GM21825 (cell line): ENCODE results near the gene SCMH1.

Experiments
- ATAC-seq: cut with Tn5 transposase; IDR thresholded peaks from one replicate; pipeline ENCODE4 v1.9.1; 2021; ENCODE audit warnings: mild to moderate bottlenecking, moderate library complexity; ENCODE audit not compliant: unreplicated experiment

The SCMH1 gene

DNA sequence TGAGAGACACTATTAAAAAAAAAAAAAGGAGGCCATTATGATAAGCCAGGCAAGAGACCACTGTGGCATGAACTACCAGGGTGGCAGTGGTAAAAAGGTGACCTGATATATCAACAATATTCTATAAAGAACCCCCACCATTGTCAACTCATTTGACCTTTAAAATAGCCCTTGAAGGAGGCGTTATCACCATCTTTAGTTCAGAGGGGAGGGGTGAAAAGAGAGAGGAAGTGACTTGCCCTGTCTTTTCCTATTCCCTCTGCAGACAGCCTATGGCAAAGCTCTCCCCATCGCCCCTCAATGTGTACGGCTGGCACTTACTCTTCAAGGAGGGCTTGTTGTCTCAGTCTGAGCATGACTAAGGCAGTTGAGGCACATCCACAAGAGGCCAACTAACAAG, 208.8 kb downstream of the SCMH1 start:
- ATAC-seq, result no peak

GRCh38 chr1:41032147-41032546, 210.0 kb downstream of the SCMH1 start:
- ATAC-seq, result no peak

DNA sequence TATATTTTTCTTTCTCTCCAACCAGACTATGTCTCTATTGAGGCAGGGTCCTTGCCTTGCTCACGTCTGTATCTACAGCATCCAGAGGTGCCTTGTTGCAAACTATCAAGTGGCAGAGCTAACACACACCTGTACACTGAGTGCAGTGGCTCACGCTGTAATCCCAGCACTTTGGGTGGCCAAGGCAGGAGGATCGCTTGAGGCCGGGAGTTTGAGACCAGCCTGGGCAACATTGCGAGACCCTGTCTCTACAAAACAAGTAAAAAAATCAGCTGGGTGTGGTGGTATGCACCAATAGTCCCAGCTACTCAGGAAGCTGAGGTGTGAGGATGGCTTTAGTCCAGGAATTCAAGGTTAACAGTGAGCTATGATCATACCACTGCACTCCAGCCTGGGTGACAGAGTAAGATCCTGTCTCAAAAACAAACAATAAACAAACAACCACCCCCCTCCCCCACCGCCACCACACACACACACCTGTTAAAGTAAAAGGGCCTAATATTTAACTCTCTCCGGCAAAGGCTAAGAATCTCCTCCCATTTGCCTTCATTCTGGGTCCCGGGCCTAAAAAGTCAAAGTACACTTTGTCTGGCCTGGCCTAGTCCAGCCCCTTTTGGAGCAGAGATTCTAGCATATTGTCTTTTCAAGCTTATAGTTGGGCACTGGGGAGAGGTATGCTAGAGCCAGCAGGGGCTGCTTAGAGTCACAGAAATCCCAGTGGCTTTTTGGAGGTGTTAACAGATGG, 211.1 kb downstream of the SCMH1 start:
- ATAC-seq, result no peak

DNA sequence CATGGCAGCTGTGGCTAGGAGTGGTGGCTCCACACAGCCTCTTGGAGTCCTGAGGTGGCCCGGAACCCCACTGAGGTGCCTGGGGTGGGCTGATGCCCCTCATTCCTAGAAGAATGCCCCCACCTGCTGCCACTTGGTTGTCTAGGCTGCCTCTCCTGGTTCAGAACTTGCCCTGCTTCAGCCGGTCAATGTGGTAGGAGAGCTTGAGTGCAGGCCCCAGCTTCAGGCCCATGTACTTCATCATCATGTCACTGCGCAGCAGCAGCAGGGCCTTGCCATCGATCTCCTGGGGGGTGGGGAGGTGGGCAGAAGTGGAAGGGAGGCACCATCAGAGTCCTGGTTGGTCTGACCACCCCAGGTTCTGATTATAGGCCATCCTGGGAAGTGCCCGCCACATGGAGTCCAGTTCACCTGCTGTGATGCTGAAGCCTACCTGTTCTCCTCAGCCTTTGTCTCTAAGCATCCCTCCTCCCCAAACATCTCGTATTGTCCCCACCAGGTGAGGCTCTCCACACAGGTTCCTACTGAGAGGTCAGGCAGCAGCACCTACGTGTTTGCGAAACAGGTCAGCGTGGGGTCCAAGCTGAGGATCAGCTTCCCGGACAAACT, 214.0 kb downstream of the SCMH1 start:
- ATAC-seq, result no peak

DNA sequence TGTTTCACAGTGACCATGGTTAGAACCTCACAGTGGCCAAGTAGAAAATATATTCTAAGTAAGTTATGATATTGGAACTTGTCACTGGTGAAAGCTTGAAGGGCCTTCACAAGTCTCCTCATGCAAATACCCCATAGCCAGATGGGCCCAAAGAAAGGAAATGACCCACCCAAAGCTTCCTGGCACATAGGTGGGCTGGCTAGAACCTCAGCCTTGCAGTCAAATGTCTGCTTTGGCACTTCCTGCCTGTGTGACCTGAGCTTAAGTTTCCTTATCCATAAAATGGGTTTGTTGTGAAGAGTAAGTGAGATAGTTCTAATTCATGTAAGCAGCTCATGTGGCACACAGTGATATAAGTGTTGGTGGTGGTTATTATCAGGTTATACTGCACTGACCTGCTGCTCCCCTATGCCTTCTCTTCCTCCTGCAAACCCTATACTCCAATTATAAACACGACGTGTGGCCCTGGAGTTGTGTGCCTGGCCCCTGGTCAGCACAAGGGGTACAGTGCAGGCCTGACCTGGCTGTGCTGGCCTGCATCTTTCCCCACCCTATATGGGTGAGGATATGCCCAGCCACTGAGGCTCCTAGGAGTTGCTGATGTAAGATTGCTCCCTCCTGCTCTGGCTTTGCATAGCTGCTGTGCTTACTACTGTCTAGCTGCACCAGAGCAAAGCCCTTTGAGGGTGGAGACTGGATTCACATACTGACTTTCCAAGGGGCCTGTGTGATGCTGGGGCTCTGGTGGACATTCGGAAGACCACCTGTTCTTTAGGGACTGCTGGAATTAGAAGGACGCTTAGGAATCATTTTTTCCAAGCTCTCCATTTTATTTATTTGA, 215.9 kb downstream of the SCMH1 start:
- no peak for ATAC-seq

- ATAC-seq, result no peak
These were observed 217.2 kb downstream of the SCMH1 start for GRCh38 chr1:41024953-41025352.

- ATAC-seq, result no peak
These were observed 218.7 kb downstream of the SCMH1 start for GRCh38 chr1:41023279-41023990.

GRCh38 chr1:41022424-41022823, 219.7 kb downstream of the SCMH1 start:
- no peak for ATAC-seq

GRCh38 chr1:41021526-41022308, 220.4 kb downstream of the SCMH1 start, which contains the start of gene SLFNL1:
Gene SLFNL1, minus strand, starts transcription at chr1:41021725. Its CDS starts 1,065 bp downstream, at chr1:41020660.
- ATAC-seq, result no peak

DNA sequence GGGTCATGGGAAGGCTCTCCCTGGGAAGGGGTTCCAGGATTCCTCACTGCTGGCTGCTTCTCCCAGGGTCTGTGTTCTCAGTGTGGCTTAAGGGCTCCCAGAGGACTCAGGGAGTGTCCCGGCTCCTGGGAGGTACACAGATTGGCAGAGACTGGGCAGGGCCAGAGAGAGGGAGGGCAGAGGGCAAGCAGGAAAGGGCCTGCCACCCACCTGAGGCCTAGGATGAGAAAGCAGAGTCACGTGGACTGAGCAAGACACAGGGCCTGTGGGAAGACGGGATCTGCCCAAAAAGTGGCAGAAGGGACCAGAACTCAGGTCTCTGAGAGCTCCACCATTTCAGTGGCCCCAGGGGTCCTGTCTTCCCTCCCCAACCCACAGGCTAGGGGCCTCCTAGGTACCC, 221.5 kb downstream of the SCMH1 start:
- no peak for ATAC-seq

- no peak for ATAC-seq
These were observed 222.0 kb downstream of the SCMH1 start for GRCh38 chr1:41020109-41020576.

GRCh38 chr1:41019353-41019745, 222.8 kb downstream of the SCMH1 start:
- no peak for ATAC-seq

- no peak for ATAC-seq
These were observed 224.1 kb downstream of the SCMH1 start for GRCh38 chr1:41018018-41018410.

- no peak for ATAC-seq
These were observed 224.7 kb downstream of the SCMH1 start for GRCh38 chr1:41017141-41018017.

DNA sequence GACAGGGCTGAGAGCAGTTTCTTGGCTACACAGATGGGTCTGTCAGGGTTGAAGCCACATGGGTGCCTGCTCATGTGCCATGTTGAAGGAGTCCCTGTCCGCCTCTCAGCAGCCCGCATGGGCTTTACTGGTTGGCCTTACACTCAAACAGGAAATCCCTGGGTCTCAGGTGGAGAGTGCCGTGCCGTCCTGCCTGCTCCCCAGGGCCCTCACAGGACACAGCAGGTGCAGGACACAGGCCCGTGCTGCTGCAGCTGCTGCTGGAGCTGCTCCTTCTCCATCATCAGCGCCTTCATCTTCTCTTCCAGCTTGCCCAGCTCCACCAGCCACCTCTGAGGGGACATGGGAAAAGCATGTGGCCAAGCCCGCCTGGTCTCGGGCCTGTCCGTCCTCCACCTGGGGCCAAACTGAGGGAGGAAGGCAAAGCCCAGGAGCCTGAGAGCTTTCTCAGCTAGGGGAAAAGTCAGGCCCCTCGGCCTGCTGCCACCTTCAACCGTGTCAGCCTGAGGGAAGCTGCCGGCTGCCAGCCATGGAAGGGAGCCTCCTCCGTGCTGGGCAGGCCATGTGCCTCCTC, 226.1 kb downstream of the SCMH1 start:
- ATAC-seq, result no peak

DNA sequence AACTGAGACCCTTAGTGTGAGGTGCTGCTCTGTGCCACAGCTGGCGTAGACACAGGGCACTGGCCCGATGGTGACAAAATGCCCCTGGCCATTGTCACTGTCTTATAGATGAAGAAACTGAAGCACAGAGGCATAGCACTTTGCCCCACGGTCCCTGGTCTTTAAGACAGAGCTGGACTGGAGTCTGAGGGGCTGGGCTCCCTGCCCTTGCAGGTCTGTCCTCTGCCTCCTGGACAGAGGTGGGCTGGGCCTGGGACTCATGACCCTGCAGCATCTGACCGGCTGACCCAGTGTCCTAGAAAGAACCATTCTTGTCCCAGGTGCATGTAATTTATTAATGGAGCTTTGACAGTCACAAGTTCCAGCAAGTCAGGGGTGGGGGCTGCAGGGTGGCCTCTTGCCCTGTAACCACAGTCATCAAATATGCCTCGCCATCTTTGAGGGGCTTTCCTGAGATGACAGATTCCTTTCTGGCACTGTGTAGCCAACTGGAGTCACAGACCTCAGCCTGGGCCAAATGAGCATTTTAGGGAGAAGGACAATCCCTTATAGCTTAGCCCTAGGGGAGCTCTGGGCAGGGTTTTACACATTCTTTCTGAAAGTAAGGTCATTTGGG, 226.7 kb downstream of the SCMH1 start:
- ATAC-seq, result no peak

DNA sequence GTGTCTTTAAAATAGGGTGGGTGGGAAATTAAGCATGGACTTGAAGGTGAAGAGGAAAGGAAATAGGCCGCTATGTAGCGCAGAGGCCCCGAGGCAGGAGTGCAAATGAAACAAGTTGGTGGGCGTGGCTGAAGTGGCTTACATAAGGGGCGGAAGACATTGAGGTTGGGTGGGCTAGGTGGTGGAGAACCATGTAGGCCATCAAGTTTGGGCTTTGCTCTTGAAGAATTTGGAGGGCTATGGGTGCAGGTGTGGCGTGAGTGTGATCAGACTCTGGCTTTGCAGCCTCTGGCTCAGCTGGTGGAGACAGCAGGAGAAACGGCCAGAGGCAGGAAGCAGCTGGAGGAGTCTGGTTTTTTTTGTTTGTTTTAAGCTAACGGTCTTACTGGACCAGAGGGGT, 227.2 kb downstream of the SCMH1 start:
- ATAC-seq, result no peak

- ATAC-seq, result no peak
These were observed 228.3 kb downstream of the SCMH1 start for GRCh38 chr1:41013796-41014195.
